ENCODE results near the gene TNRC18.

GRCh38 chr7:5370454-5371353 lies 52.9 kb downstream of the TNRC18 start:
- TF ChIP-seq EZH2phosphoT487 (IDR thresholded peaks at IDR 0.05; ENCODE audit: insufficient read depth, low read depth) (no peak), EZH2 (IDR thresholded peaks at IDR 0.05; ENCODE audit: insufficient read depth, poor library complexity, severe bottlenecking) (no peak)

Measured in GM23248 (cell line).